SU-DHL-6 (cell line): ENCODE data around the gene BTBD2.

ENCODE experiments used
- H2AFZ ChIP-seq: fragments of 200-600 bp; sonication (generic); 2 replicates; pipeline ENCODE4 v1.6.1; 2014; ENCODE audit warnings: low read depth, mild to moderate bottlenecking, moderate library complexity, mixed read lengths, antibody characterized with exemption, low read length; ENCODE audit not compliant: severe bottlenecking
- H3F3A ChIP-seq: fragments of 200-600 bp; shearing (Covaris generic); 2 replicates; pipeline ENCODE4 v1.6.0; 2016; ENCODE audit warnings: antibody characterized with exemption, mild to moderate bottlenecking; ENCODE audit not compliant: insufficient read depth
- H3K27ac ChIP-seq: fragments of 200-600 bp; sonication (generic); 2 replicates; pipeline ENCODE4 v1.5.1; 2016; ENCODE audit warnings: low read depth, mild to moderate bottlenecking, low read length, moderate library complexity, mixed read lengths
- H3K27me3 ChIP-seq: fragments of 200-600 bp; sonication (generic), shearing (Covaris generic); 2 replicates; pipeline ENCODE4 v1.6.0; 2014; ENCODE audit warnings: mild to moderate bottlenecking, low read length
- H3K36me3 ChIP-seq: fragments of 200-600 bp; sonication (generic); 2 replicates; pipeline ENCODE4 v1.6.1; 2014; ENCODE audit warnings: mild to moderate bottlenecking, low read length, mixed read lengths
- H3K4me2 ChIP-seq: fragments of 300-600, 200-600 bp; shearing (Covaris generic), sonication (generic); 2 replicates; pipeline ENCODE4 v1.6.0; 2014; ENCODE audit warnings: low read length, low read depth, mild to moderate bottlenecking; ENCODE audit not compliant: poor library complexity, severe bottlenecking
- H3K4me3 ChIP-seq: fragments of 200-600 bp; sonication (generic); 2 replicates; pipeline ENCODE4 v1.5.1; 2014; ENCODE audit warnings: antibody characterized with exemption, low read length, mild to moderate bottlenecking, mixed read lengths; ENCODE audit not compliant: insufficient read depth, poor library complexity, severe bottlenecking
- H3K79me2 ChIP-seq: fragments of 200-600 bp; sonication (generic); 2 replicates; pipeline ENCODE4 v1.6.1; 2014; ENCODE audit warnings: mild to moderate bottlenecking, low read length, moderate library complexity; ENCODE audit not compliant: insufficient read depth
- H3K9ac ChIP-seq: fragments of 200-600 bp; sonication (generic); 2 replicates; pipeline ENCODE4 v1.7.0; 2014; ENCODE audit warnings: mild to moderate bottlenecking, low read length
- H3K9me2 ChIP-seq: fragments of 200-600 bp; sonication (generic); replicated peaks from 2 replicates; pipeline ENCODE4 v1.6.1; 2014; ENCODE audit warnings: low read length; ENCODE audit not compliant: insufficient read depth
- H3K9me3 ChIP-seq: fragments of 200-600 bp; sonication (generic); 2 replicates; pipeline ENCODE4 v1.6.1; 2014; ENCODE audit warnings: low read length, mixed read lengths; ENCODE audit not compliant: insufficient read depth
- H4K20me1 ChIP-seq: fragments of 200-600 bp; sonication (generic); 2 replicates; pipeline ENCODE4 v1.6.1; 2014; ENCODE audit warnings: low read depth, mild to moderate bottlenecking, antibody characterized with exemption, low read length, moderate library complexity, mixed read lengths
- EZH2phosphoT487 ChIP-seq: fragments of 200-600 bp; sonication (generic), shearing (Covaris generic); conservative IDR thresholded peaks from 2 replicates; pipeline ENCODE4 v1.6.1; 2018; ENCODE audit warnings: mild to moderate bottlenecking, antibody characterized with exemption, low read length, moderate library complexity, mixed read lengths
- TF ChIP-seq, protein P1 (sequence below): fragments of 200-600 bp; sonication (generic); IDR thresholded peaks from one replicate; pipeline ENCODE4 v1.5.1; 2017; ENCODE audit warnings: antibody characterized with exemption, mild to moderate bottlenecking, low read length, moderate library complexity; ENCODE audit not compliant: insufficient read depth, poor library complexity, severe bottlenecking

The BTBD2 gene

DNA sequence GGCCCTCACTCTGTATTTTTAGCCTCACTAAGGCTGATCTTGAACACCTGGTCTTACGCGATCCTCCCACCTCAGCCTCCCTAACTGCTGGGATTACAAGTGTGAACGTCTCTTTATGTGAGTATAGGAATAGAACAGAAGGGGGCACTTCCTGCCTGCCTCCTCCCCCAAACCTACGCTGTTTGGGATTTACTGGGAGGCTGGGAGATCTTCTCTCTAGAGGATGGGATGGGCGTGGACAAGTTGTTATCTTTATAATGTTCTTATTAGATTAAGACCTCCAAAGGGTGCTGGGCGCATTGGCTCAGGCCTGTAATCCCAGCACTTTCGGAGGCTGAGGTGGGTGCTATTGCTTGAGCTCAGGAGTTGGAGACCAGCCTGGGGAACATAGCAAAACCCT, 77.4 kb downstream of the BTBD2 start:
- H3K9me2 ChIP-seq: no peaks in the 10 kb centered on the region
- no peak overlapping the region for H2AFZ ChIP-seq
- peaks cover 15% of the 10 kb centered on the region; the same call in 1 of the 2 replicates for H3F3A ChIP-seq
- no peaks in the 10 kb centered on the region for H3K36me3 ChIP-seq
- peaks cover 15% of the 10 kb centered on the region for H3K79me2 ChIP-seq
- no peak overlapping the region for H3K9ac ChIP-seq
- no peak overlapping the region for H3K4me3 ChIP-seq
- no peak for TF ChIP-seq EZH2phosphoT487
- TF ChIP-seq, protein P1, sequence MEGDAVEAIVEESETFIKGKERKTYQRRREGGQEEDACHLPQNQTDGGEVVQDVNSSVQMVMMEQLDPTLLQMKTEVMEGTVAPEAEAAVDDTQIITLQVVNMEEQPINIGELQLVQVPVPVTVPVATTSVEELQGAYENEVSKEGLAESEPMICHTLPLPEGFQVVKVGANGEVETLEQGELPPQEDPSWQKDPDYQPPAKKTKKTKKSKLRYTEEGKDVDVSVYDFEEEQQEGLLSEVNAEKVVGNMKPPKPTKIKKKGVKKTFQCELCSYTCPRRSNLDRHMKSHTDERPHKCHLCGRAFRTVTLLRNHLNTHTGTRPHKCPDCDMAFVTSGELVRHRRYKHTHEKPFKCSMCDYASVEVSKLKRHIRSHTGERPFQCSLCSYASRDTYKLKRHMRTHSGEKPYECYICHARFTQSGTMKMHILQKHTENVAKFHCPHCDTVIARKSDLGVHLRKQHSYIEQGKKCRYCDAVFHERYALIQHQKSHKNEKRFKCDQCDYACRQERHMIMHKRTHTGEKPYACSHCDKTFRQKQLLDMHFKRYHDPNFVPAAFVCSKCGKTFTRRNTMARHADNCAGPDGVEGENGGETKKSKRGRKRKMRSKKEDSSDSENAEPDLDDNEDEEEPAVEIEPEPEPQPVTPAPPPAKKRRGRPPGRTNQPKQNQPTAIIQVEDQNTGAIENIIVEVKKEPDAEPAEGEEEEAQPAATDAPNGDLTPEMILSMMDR: no peak
- H3K9me3 ChIP-seq: no peaks in the 10 kb centered on the region
- H3K4me2 ChIP-seq: no peak overlapping the region
- no peaks in the 10 kb centered on the region for H4K20me1 ChIP-seq
- H3K27me3 ChIP-seq: no peaks in the 10 kb centered on the region
- H3K27ac ChIP-seq: no peak overlapping the region

DNA sequence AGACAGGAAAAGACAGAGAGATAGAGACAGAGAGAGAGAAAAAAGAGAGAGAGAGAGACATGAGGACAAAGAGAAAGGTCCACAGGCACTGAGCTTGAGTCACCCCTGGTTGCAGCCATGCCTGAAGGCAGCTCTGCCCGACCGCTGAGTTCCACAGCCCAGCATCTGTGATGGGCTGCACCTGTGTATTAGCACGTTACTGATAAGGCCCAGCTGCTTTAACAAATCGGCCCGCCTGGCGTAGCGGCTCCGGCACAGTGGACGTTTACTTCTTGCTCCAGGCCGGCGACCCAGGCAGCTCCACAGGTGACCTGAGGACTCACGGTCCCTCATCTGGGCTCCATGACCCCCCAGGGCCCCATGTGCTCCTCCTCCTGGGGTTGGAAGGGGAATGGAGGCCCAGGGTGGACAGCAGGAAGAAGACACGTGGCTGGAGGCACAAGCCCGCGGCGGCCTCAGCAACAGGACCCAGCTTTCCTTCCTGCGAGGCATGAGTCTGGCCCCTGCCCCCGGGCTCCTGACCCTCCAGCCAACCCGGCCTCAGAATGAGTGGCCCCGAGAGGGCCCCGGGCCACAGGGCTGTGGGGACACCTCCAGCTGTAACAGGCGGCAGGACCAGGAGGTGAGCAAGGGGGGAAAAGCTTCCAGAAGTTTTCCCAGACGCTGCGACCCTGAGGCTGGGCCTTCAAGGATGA, 78.5 kb downstream of the BTBD2 start:
- Histone ChIP-seq H3F3A (peaks cover 10% of the 10 kb centered on the region; the same call in 1 of the 2 replicates), H3K9ac (no peak overlapping the region), H3K27me3 (no peaks in the 10 kb centered on the region), H3K27ac (no peak overlapping the region), H3K4me2 (no peak overlapping the region), H3K9me2 (no peaks in the 10 kb centered on the region), H3K36me3 (no peaks in the 10 kb centered on the region), H2AFZ (no peak overlapping the region), H3K4me3 (no peak overlapping the region), H3K9me3 (no peaks in the 10 kb centered on the region), H4K20me1 (no peaks in the 10 kb centered on the region), H3K79me2 (peaks cover 7% of the 10 kb centered on the region; the same call in 1 of the 2 replicates)
- TF ChIP-seq, protein P1: no peak
- no peak for TF ChIP-seq EZH2phosphoT487

DNA sequence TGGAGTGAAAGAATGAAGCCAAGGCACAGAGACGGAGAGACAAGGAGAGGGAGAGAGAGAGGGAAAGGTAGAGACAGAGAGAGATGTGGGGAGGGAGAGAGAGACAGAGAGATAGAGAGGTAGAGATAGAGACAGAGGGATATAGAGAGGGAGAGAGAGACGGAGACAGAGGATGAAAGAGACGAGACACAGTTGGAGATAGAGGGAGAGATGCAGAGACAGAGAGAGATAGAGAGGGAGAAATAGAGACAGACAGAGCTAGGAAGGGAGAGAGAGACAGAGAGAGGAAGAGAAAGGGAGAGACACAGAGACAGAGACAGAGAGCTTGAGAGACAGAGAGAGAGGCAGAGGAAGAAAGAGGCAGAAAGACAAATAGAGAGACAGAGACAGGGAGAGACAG, 79.1 kb downstream of the BTBD2 start:
- peaks cover 7% of the 10 kb centered on the region; the same call in 1 of the 2 replicates for H3F3A ChIP-seq
- no peak overlapping the region for H3K27ac ChIP-seq
- TF ChIP-seq, protein P1: no peak
- no peak for TF ChIP-seq EZH2phosphoT487
- no peak overlapping the region for H3K4me3 ChIP-seq
- H4K20me1 ChIP-seq: no peaks in the 10 kb centered on the region
- peaks cover 1% of the 10 kb centered on the region; the same call in 1 of the 2 replicates for H3K79me2 ChIP-seq
- H2AFZ ChIP-seq: no peak overlapping the region
- no peaks in the 10 kb centered on the region for H3K27me3 ChIP-seq
- H3K9me3 ChIP-seq: no peaks in the 10 kb centered on the region
- H3K9ac ChIP-seq: no peak overlapping the region
- no peaks in the 10 kb centered on the region for H3K36me3 ChIP-seq
- no peaks in the 10 kb centered on the region for H3K9me2 ChIP-seq
- H3K4me2 ChIP-seq: no peak overlapping the region
